Panc1 (cell line): Measurements from ENCODE around the gene SCYL1. TPM values are rescaled to one million over a fixed set of nuclear protein-coding genes. Genes with fewer than 3 reads are reported as not detected.

Experiments
- ATAC-seq: fragments of 200-7000 bp; cut with Tn5 transposase; 2 replicates; pipeline ENCODE4 v1.9.1; 2020; ENCODE audit warnings: mild to moderate bottlenecking, moderate library complexity
- BruUV-seq: library from RNA; stranded (reverse); fragments of 400-500 nt; replicated peaks from 2 replicates; lab custom pipeline; 2021; lab: Mats Ljungman, UMichigan
- CTCF ChIA-PET: fragments of 300-600 bp; sonication (Branson Sonifier 250); formaldehyde crosslinking; loops from one replicate; lab custom pipeline; 2022; ENCODE audit warnings: antibody characterized with exemption; lab: Charles Lee
- POLR2A ChIA-PET: fragments of 300-600 bp; sonication (Branson Sonifier 250); formaldehyde crosslinking; loops from one replicate; lab custom pipeline; 2022; ENCODE audit warnings: antibody characterized with exemption; lab: Charles Lee
- DNase-seq: peaks from one replicate; pipeline ENCODE4 v3.0.0-alpha.2; 2010; ENCODE audit warnings: low read depth, low spot score
- H3K27ac ChIP-seq: 2 replicates; pipeline ENCODE4 v1.5.1; 2011; ENCODE audit warnings: mild to moderate bottlenecking, low read length, inconsistent platforms
- H3K27me3 ChIP-seq: fragments of 200-500 bp; sonication (Bioruptor generic); 2 replicates; pipeline ENCODE4 v1.6.0; 2014; ENCODE audit warnings: low read length, inconsistent platforms; ENCODE audit not compliant: control insufficient read depth, insufficient read depth
- H3K36me3 ChIP-seq: fragments of 200-500 bp; sonication (Bioruptor generic); 2 replicates; pipeline ENCODE4 v1.5.1; 2014; ENCODE audit warnings: inconsistent platforms, mild to moderate bottlenecking, low read length, moderate library complexity; ENCODE audit not compliant: control insufficient read depth, insufficient read depth
- H3K4me1 ChIP-seq: 2 replicates; pipeline ENCODE4 v1.5.1; 2011; ENCODE audit warnings: inconsistent platforms, mild to moderate bottlenecking, low read length, moderate library complexity; ENCODE audit not compliant: control insufficient read depth, insufficient read depth
- H3K4me3 ChIP-seq, 2 experiments: 2 replicates each; pipeline ENCODE4 v1.5.1; 2011 to 2012; ENCODE audit warnings: low read depth in 2 of 2, low read length in 2 of 2, mild to moderate bottlenecking in 2 of 2, inconsistent platforms in 1 of 2, moderate library complexity in 1 of 2
- H3K9me3 ChIP-seq: fragments of 200-500 bp; sonication (Bioruptor generic); 2 replicates; pipeline ENCODE4 v1.5.1; 2014; ENCODE audit warnings: low read depth, mild to moderate bottlenecking, inconsistent platforms, low read length, moderate library complexity; ENCODE audit not compliant: control insufficient read depth, insufficient read depth
- CTCF ChIP-seq: fragments of 450-650 bp; IDR thresholded peaks from 2 replicates; pipeline ENCODE4 v1.5.1; 2017; ENCODE audit warnings: mild to moderate bottlenecking
- POLR2AphosphoS5 ChIP-seq: IDR thresholded peaks from 2 replicates; pipeline ENCODE4 v1.6.1; 2012; ENCODE audit warnings: mild to moderate bottlenecking, low read depth, low read length, moderate library complexity
- REST ChIP-seq, 2 experiments: IDR thresholded peaks; 2 replicates each; pipeline ENCODE4 v1.6.1; 2011 to 2012; ENCODE audit warnings: low read depth in 2 of 2, control low read depth in 1 of 2, low read length in 1 of 2, mild to moderate bottlenecking in 1 of 2, moderate library complexity in 1 of 2; ENCODE audit not compliant: insufficient read depth in 1 of 2
- SIN3A ChIP-seq: IDR thresholded peaks from 2 replicates; pipeline ENCODE4 v1.6.1; 2012; ENCODE audit warnings: low read depth, mild to moderate bottlenecking, low read length, moderate library complexity, borderline replicate concordance; ENCODE audit not compliant: insufficient read depth
- TCF7L2 ChIP-seq: IDR thresholded peaks from 2 replicates; pipeline ENCODE4 v1.6.1; 2011; ENCODE audit warnings: mild to moderate bottlenecking, low read depth, low read length, inconsistent platforms
- in situ Hi-C: cut with HindIII; loops from 2 replicates; pipeline ENCODE4 v1.10.0; 2016; ENCODE audit warnings: low sequenced_read_pairs, low pct_unique_long_range_greater_than_20kb
- intact Hi-C: fragments of 100-400 bp; cut with micrococcal nuclease; formaldehyde crosslinking; loops from one replicate; pipeline ENCODE4 v1.10.0; 2022; ENCODE audit not compliant: unreplicated experiment
- total RNA-seq: library from RNA; stranded (reverse); gene quantifications from one replicate; pipeline ENCODE4 v1.2.1, GENCODE V29; 2021; ENCODE audit not compliant: unreplicated experiment

Gene SCYL1
- total RNA-seq, 1 experiment from 2014 or later, result 117 TPM

- no TSS peak for BruUV-seq
- TF ChIP-seq POLR2AphosphoS5, result peak; percentile 99
- peak in 1 of 2 experiments; percentile 70; a peak in 1 of 4 replicates for TF ChIP-seq REST (IDR thresholded peaks at IDR 0.05; ENCODE audit: insufficient read depth in 1 of 2, low read depth in 2 of 2, low read length in 1 of 2)
- peak; percentile 94; the same call in 1 of the 2 replicates for TF ChIP-seq SIN3A
- TF ChIP-seq TCF7L2, result peak; percentile 77; the same call in 1 of the 2 replicates
- no peak for TF ChIP-seq CTCF
- no peak for DNase-seq
- peak; percentile 80 for ATAC-seq
- in situ Hi-C loops (loop anchor here (5.0 kb wide), 1 partner anchor 75 kb away; the partner anchor contains the start of gene NEAT1), intact Hi-C loops (no loop called here)
- no peaks in the 10 kb centered on the region for H3K9me3 ChIP-seq
- H3K27me3 ChIP-seq, result no peaks in the 10 kb centered on the region
- POLR2A ChIA-PET, result interaction anchor here (0.6 to 15.9 kb wide), 17 partner anchors 9 to 361 kb away, joined by 3 to 818 read pairs (median 8); partner anchors contain the start of genes FAM89B and NEAT1
- CTCF ChIA-PET, result interaction anchor here (0.6 to 1.4 kb wide), 5 partner anchors 11 to 31 kb away, joined by 4 to 6 read pairs (median 5); no protein-coding TSS in a partner anchor
- peak overlapping the region; percentile 100 for H3K27ac ChIP-seq
- peaks cover 29% of the 10 kb centered on the region for H3K36me3 ChIP-seq
- peaks cover 54% of the 10 kb centered on the region for H3K4me1 ChIP-seq
- peak overlapping the region; percentile 78 to 99 for H3K4me3 ChIP-seq
Observed at GRCh38 chr11:65497141-65498041, 27.5 kb upstream of the SCYL1 start.

- intact Hi-C loops, result no loop called here
- in situ Hi-C loops, result loop anchor here (5.0 kb wide), 1 partner anchor 76 kb away; the partner anchor contains the start of gene NEAT1
- Histone ChIP-seq H3K27me3 (no peaks in the 10 kb centered on the region), H3K4me1 (peaks cover 46% of the 10 kb centered on the region), H3K9me3 (no peaks in the 10 kb centered on the region), H3K4me3 (peak overlapping the region; percentile 78 to 99), H3K27ac (peak overlapping the region; percentile 100), H3K36me3 (peaks cover 37% of the 10 kb centered on the region)
- POLR2A ChIA-PET, result interaction anchor here (0.6 to 15.9 kb wide), 20 partner anchors 9 to 1669 kb away, joined by 3 to 818 read pairs (median 8); partner anchors contain the start of genes FAM89B, FRMD8 and NEAT1
- TF ChIP-seq CTCF, result no peak
- TF ChIP-seq SIN3A, result no peak
- no peak for TF ChIP-seq POLR2AphosphoS5
- TF ChIP-seq REST (IDR thresholded peaks at IDR 0.05; ENCODE audit: insufficient read depth in 1 of 2, low read depth in 2 of 2, low read length in 1 of 2), result no peak
- TF ChIP-seq TCF7L2, result no peak
- no peak for ATAC-seq
- CTCF ChIA-PET, result interaction anchor here (0.6 to 1.4 kb wide), 5 partner anchors 10 to 32 kb away, joined by 3 to 6 read pairs (median 4); no protein-coding TSS in a partner anchor
- no peak for DNase-seq
- BruUV-seq, result no TSS peak
Observed at GRCh38 chr11:65498042-65498726, 26.7 kb upstream of the SCYL1 start.
